Mesenteric fat pad (tissue), 1 donor: Measurements from ENCODE around the gene RMND5B. TPM values are rescaled to one million over a fixed set of nuclear protein-coding genes. Genes with fewer than 3 reads are reported as not detected.
A peak's percentile ranks its signal among the peaks of the same experiment; 100 is the strongest.
"Not testable (repeated sequence)": the region's sequence is repeated elsewhere in the genome, so short reads cannot be mapped to it uniquely, and the experiment has no call there.

ENCODE experiments used
- DNase-seq: peaks from one replicate; pipeline ENCODE4 v3.0.0-alpha.2; 2020; ENCODE audit warnings: low spot score
- total RNA-seq: library from RNA; stranded (reverse); fragmentation: NEBNext Ultra II Directional; extraction: Animal tissue kit (Norgen Biotek cat#: 25700); gene quantifications from one replicate; pipeline ENCODE4 v1.2.1, GENCODE V29; 2021
- donor health status: DM: yes; HTN: yes; CAD: no.

The RMND5B gene
- total RNA-seq, 1 donor from 2014 or later, result 32.9 TPM

DNA sequence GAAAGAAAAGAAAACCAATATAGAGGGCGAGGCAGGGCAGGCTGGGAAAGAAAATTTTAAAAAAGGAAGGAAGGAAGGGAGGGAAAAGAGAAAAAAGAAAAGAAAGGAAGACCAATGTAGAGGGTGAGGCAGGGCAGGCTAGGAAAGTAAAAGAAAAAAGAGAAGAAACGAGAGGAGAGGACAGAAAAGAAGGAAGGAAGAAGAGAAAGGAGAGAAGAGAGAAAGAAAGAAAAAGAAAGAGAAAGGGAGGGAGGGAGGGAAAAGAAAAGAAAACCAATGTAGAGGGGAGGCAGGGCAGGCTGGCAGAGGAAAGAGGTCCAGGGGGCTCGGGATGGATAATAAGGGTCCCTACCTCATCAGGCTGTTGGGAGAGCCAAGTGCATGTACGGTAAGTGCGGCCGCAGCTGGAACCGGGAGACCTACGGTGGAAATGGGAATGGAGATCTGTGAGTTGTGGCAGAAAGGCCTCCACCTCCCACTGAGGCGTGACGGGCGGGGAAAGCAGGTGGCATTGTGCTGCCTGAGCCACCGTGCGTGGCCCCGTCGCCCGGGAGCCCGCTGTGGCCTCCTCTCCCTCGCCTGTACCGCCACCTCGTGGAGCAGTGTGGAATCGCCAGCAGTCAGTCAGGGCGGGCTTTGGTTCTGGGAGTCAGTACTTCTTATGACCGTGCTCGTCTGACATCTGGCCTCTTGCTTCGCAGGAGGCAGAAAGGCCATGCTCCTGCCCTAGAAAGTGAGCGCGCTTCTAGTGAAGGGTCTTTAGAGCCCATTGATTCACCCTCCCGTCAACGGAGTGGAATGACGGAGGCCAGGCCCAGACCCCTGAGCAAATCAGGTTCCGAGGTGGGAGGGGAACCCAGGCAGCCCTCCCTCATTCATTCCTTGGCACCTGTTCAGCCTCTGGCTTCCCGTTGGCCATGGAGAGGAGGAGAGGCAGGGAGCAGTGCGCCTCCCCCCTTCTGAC lies 33.2 kb downstream of the RMND5B start:
- peak; percentile 95 for DNase-seq

DNA sequence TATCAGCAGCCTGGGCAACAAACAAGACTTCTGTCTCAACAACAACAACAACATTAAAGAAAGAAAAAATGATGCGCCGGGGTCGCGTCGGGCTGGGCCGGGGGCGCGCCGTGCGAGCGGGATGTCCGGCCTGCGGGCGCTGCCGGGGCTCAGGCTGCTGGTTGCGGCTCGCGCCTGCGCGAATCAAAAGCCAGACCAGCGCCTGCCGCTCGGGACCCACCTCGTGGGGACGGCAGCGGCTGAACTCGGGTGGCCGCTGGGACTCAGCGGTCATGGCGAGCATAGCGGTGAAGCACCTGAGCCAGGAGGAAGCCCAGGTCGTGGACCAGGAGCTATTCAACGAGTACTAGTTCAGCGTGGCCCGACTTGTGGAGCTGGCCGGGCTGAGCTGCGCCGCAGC lies 34.8 kb downstream of the RMND5B start:
- no peak for DNase-seq

GRCh38 chr5:178170455-178170854 lies 39.6 kb downstream of the RMND5B start:
- DNase-seq, result no peak

DNA sequence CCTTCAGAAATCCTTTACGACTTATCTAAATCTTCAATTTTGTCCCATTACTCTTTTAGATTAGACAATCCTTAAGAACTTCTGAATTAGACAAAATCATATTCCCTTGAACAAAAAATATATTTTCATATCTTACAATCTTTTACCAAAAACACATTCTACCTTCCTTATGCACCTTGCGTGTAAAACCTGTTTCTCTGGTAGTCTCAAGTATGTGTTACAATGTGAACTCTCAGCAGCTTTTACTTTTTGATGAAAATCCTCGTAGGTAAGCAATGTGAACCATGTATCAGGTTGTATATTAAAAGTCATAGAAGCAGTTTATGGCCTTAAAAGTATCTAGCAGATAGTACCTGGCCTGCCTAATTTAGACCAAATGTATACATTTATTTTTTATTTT lies 43.6 kb downstream of the RMND5B start:
- DNase-seq, result no peak

DNA sequence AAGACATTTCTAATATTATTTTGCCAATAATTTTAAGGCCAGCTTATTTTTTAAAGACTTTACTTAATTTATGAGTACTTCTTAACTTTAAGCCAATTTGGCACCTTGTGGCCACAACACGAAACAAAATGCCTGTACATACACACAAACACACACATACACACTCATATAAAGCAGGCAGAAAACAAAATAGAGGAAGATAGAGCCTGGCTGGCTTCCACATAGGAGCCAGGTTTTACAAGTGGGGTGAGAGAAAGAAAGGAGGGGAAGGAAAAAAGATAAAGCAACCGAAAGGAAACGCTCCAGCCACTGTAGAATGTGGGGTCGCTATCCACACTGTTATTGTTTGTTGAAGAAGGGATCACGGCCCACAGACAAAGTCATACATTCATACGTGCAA lies 46.0 kb downstream of the RMND5B start:
- DNase-seq, result no peak

DNA sequence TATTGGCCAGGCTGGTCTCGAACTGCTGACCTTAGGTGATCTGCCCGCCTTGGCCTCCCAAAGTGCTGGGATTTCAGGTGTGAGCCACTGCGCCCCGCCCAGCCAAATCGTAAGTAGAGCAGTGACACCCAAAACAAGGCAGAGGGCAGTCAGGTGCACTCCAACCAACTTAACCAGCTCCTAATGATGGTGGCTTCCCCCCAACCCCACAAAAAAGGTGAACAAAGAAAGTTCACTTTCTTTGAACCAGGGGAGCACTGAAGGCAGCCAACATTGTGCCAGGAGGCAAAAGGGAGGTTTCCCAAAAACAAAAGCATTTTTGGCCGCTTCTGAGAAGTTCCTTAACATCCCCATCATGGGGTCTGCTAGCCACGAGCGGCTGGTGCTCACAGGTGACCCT lies 46.8 kb downstream of the RMND5B start:
- DNase-seq, result no peak

GRCh38 chr5:178180141-178180863 lies 49.5 kb downstream of the RMND5B start:
- DNase-seq, result no peak

- no peak for DNase-seq
Observed at GRCh38 chr5:178182158-178182876, 51.5 kb downstream of the RMND5B start.

DNA sequence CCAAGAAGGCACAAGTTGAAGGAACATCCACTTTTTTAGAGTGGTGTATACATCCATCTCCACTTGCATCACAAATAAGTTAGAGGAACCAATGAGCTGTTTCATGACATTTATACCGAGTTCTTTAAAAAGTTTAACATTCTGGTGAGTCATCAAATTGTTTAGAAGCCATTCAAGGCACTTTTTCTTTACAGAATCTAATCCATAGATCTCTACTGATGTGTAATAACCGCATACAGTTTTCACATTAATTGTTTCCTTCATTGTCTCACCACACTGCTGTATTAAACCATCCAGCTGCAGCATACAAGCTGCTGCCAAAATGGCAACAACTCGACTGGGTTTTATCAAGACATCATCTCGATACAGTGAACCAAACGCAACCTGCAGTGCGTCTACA lies 55.6 kb downstream of the RMND5B start:
- no peak for DNase-seq

- DNase-seq, result no peak
Observed at GRCh38 chr5:178187014-178187413, 56.2 kb downstream of the RMND5B start, which contains the start of gene GMCL2. GMCL2 (minus strand) TSS chr5:178187371; CDS start chr5:178187299, 72 bp downstream.

GRCh38 chr5:178189433-178189832 lies 58.6 kb downstream of the RMND5B start:
- DNase-seq, result no peak

DNA sequence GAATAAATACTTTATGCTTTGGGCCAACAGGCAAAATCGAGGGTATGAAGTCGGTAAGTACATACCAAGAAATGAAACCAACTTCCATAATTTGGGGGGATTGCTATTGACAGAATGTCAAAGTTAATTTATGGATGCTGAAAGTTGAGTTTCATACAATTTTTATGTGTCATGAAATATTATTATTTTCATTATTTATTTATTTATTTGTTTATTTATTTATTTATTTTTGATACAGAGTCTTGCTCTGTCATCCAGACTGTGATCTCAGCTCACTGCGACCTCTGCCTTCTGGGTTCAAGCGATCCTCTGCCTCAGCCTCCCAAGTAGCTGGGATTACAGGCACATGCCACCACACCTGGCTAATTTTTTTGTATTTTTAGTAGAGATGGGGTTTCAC lies 60.8 kb downstream of the RMND5B start:
- DNase-seq, result no peak

- DNase-seq, result no peak
Observed at GRCh38 chr5:178192244-178192643, 61.4 kb downstream of the RMND5B start.

DNA sequence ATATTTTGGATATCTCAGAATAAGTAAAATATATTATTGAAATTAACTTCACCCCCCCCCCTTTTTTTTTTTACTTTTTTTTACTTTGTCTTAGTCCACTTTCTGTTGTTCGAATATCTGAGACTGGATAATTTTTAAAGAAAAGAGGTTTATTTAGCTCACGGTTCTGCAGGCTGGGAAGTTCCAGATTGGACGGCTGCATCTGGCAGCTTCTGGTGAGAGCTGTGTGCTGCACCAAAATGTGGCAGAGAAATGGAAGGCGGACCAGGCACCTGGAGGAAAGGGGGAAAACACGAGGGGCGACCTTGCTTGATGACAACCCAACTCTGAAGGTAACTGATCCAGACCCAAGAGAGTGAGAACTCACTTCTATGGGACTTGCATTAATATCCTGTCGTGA lies 62.0 kb downstream of the RMND5B start:
- DNase-seq, result no peak

DNA sequence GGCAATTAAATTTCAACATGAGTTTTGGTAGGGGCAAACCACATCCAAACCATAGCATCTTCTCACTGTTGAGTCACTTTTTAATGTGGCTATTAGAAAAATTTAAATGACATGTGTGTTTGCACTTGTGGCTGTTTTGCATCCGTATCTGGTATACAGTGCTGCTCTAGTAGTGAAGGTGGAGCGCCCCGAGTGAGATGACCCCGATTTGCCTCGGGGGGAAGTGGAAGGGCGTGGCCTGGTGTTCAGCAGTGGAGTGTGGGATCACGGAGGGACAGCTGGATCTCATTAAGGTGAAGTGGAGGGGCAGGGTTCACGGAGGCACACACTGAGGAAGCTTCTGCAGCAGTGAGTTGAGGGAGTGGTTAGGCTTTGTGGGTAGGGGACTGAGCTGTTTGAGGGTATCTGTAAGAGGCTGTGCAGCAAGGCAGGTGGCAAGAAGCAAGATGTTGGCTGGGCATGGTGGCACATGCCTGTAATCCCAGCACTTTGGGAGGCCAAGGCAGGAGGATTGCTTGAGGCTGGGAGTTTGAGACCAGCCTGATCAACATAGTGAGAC lies 62.5 kb downstream of the RMND5B start:
- no peak for DNase-seq

- DNase-seq, result no peak
Observed at GRCh38 chr5:178194026-178194425, 63.2 kb downstream of the RMND5B start.

- no peak for DNase-seq
Observed at GRCh38 chr5:178196281-178196812, 65.5 kb downstream of the RMND5B start.

- no peak for DNase-seq
Observed at GRCh38 chr5:178196986-178197385, 66.2 kb downstream of the RMND5B start.

DNA sequence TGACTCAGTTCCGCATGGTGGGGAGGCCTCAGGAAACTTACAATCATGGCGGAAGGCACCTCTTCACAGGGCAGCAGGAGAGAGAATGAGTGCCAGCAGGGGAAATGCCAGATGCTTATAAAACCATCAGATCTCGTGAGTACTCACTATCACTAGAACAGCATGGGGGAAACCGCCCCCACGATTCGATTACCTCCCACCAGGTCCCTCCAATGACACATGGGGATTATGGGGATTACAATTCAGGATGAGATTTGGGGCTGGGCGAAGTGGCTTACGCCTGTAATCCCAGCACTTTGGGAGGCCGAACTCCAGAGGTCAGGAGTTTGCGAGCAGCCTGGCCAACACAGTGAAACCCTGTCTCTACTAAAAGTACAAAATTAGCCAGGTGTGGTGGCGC lies 67.3 kb downstream of the RMND5B start:
- DNase-seq, result not testable (repeated sequence)

- DNase-seq, result no peak
Observed at GRCh38 chr5:178198706-178199105, 67.9 kb downstream of the RMND5B start.
